Psoas muscle (tissue), 8 donors: ENCODE results near the gene LHFPL6. TPM values are rescaled to one million over a fixed set of nuclear protein-coding genes. Genes with fewer than 3 reads are reported as not detected.

Experiments
- ATAC-seq, 4 donors: fragments of 200-7000 bp; cut with Tn5 transposase; one replicate each; pipeline ENCODE4 v1.9.1; 2020; ENCODE audit warnings: moderate library complexity in 3 of 4, mild to moderate bottlenecking in 2 of 4
- DNase-seq, 2 donors: peaks; one replicate each; pipeline ENCODE4 v3.0.0-alpha.2; 2020
- H3K27ac ChIP-seq: fragments of 200-600 bp; one replicate; pipeline ENCODE4 v1.8.0; 2022
- H3K27me3 ChIP-seq, 3 donors: fragments of 200-600 bp in 1 of 3; one replicate each; pipeline versions ENCODE4 v1.6.1 to v1.8.0; 2013 to 2022; ENCODE audit warnings: low read length in 2 of 3, mild to moderate bottlenecking in 2 of 3, moderate library complexity in 1 of 3; ENCODE audit not compliant: insufficient read depth in 3 of 3
- H3K36me3 ChIP-seq, 2 donors: fragments of 200-600 bp in 1 of 2; one replicate each; pipeline versions ENCODE4 v1.6.1 to v1.8.0; 2013 to 2022; ENCODE audit warnings: low read depth in 1 of 2, mild to moderate bottlenecking in 1 of 2, moderate library complexity in 1 of 2; ENCODE audit not compliant: insufficient read depth in 1 of 2
- H3K4me1 ChIP-seq: fragments of 200-600 bp; one replicate; pipeline ENCODE4 v1.8.0; 2022
- H3K4me3 ChIP-seq: fragments of 200-600 bp; one replicate; pipeline ENCODE4 v1.8.0; 2022; ENCODE audit warnings: mild to moderate bottlenecking
- H3K9me3 ChIP-seq: fragments of 200-600 bp; one replicate; pipeline ENCODE4 v1.8.0; 2022
- WGBS, 3 donors: extraction: QIAGEN DNeasy Blood & Tissue Kit; methylation state at CpG; one replicate each; pipeline versions ENCODE4 v1.1.6 to v1.1.7; 2013; 5-methylcytosine and 5-hydroxymethylcytosine counted together
- intact Hi-C, 2 donors: fragments of 100-400 bp; cut with DNase I; formaldehyde crosslinking; loops; one replicate each; pipeline versions ENCODE4 v1.11.0 to v1.14.2; 2022
- polyA plus RNA-seq, 3 donors: library from polyadenylated mRNA; stranded (reverse); fragments of 200-250 nt; gene quantifications; one replicate each; pipeline ENCODE4 v1.2.3, GENCODE V29; 2013
- total RNA-seq, 4 donors: library from RNA; stranded (reverse); fragmentation: NEBNext Ultra II Directional in 2 of 4; extraction: Animal tissue kit (Norgen Biotek cat#: 25700) in 2 of 4; gene quantifications; one replicate each; pipeline versions ENCODE4 v1.2.1 to v1.2.4, GENCODE V29; 2021 to 2023
- TF ChIP-seq, protein P1 (sequence below): fragments of 200-600 bp; IDR thresholded peaks from one replicate; pipeline ENCODE4 v1.8.0; 2022; ENCODE audit warnings: antibody characterized with exemption
- donor health status: healthy with polysubstance abuse.
- donor health status: DM: no; HTN: no; CAD: no; lungs with moderate emphysema.
- donor health status: Bipolar disorder and iron deficiency.
- donor health status: healthy.
- donor health status: DM: yes; HTN: yes; CAD: no.
- donor health status: DM: no; HTN: no; CAD: no.
- donor health status: DM: no; HTN: no; CAD: no.
- donor health status: DM: yes; HTN: yes; CAD: no.

LHFPL6 gene
- total and polyA plus RNA-seq, 7 donors: 15.0 to 35.8 (median 17.3) TPM

DNA sequence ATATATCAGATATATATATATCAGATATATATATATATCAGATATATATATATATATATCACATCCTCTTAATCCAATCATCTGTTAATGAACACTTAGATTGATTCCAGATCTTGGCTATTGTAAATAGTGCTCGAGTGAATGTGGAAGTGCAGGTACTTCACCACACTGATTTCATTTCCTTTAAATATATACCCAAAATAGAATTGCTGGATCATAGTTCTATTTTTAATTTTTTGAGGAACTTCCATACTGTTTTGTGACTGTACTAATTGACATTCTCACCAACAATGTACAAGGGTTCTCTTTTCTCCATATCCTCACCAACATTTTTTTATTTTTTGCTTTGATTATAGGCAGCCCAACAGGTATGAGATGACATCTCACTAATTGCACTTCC, 287.2 kb downstream of the LHFPL6 start:
- Histone ChIP-seq H3K36me3 (no peaks in the 10 kb centered on the region), H3K4me1 (no peaks in the 10 kb centered on the region), H3K27me3 (no peaks in the 10 kb centered on the region), H3K4me3 (no peak overlapping the region), H3K9me3 (no peaks in the 10 kb centered on the region), H3K27ac (no peak overlapping the region)
- ATAC-seq: no peak
- WGBS, 3 donors: 67 to 81% (median 71%) methylated on average over 1 of the region's 1 CpG
- TF ChIP-seq, protein P1, sequence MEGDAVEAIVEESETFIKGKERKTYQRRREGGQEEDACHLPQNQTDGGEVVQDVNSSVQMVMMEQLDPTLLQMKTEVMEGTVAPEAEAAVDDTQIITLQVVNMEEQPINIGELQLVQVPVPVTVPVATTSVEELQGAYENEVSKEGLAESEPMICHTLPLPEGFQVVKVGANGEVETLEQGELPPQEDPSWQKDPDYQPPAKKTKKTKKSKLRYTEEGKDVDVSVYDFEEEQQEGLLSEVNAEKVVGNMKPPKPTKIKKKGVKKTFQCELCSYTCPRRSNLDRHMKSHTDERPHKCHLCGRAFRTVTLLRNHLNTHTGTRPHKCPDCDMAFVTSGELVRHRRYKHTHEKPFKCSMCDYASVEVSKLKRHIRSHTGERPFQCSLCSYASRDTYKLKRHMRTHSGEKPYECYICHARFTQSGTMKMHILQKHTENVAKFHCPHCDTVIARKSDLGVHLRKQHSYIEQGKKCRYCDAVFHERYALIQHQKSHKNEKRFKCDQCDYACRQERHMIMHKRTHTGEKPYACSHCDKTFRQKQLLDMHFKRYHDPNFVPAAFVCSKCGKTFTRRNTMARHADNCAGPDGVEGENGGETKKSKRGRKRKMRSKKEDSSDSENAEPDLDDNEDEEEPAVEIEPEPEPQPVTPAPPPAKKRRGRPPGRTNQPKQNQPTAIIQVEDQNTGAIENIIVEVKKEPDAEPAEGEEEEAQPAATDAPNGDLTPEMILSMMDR: no peak
- intact Hi-C loops: loop anchor here in 1 of 2 donors (10.0 kb wide), 1 partner anchor 1441 kb away; no protein-coding TSS in a partner anchor
- DNase-seq: no peak

DNA sequence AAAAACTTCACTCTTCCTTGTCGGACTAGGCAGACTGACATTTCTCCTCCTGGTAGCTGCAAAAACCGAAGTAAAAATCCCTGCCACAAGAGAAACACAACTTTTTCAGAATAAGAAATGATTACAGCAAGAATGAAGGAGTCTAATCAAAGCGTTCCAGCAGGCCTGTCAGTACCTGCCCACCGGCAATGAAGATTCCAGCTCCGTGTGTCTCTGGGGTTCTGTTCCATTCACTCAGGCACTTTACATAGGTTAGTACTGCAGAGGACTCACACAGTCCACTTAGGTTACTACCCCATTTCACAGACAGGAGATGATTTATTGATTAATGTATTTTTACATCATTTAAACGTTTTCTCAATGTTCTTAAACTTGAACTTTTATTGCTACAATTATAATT, 289.3 kb downstream of the LHFPL6 start:
- no peaks in the 10 kb centered on the region for H3K36me3 ChIP-seq
- no peak for DNase-seq
- no peaks in the 10 kb centered on the region for H3K9me3 ChIP-seq
- H3K27me3 ChIP-seq: no peaks in the 10 kb centered on the region
- TF ChIP-seq, protein P1: no peak
- WGBS, 3 donors: 79 to 84% (median 83%) methylated on average over 6 of the region's 6 CpGs
- no peak overlapping the region for H3K4me3 ChIP-seq
- no peak overlapping the region for H3K27ac ChIP-seq
- H3K4me1 ChIP-seq: no peaks in the 10 kb centered on the region
- intact Hi-C loops: loop anchor here in 1 of 2 donors (10.0 kb wide), 1 partner anchor 1439 kb away; no protein-coding TSS in a partner anchor
- ATAC-seq: no peak

DNA sequence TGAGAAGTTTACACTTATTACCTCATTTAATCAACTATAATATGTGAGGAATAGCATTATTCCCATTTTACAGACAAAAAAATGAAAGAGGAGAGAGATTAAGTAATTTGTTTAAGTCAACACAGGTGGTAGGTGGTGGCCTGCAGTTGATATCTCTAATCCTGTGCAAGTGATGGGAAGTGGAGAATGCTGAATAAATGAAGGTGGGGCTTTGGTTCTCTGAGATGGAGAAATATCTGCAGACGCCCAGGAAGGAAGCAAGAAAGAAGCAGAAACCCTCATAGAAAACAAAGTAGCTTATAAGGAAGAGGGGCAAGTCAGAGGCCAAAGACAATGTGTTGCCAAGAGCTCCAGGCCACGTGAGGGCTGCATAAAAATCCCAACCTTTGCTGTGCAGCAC, 290.4 kb downstream of the LHFPL6 start:
- WGBS, 3 donors: 63 to 86% (median 70%) methylated on average over 2 of the region's 2 CpGs
- TF ChIP-seq, protein P1: no peak
- Histone ChIP-seq H3K9me3 (no peaks in the 10 kb centered on the region), H3K4me1 (no peaks in the 10 kb centered on the region), H3K27me3 (no peaks in the 10 kb centered on the region), H3K36me3 (no peaks in the 10 kb centered on the region), H3K4me3 (no peak overlapping the region), H3K27ac (no peak overlapping the region)
- ATAC-seq (no peak), DNase-seq (no peak)
- intact Hi-C loops: loop anchor here in 1 of 2 donors (10.0 kb wide), 1 partner anchor 1438 kb away; no protein-coding TSS in a partner anchor

DNA sequence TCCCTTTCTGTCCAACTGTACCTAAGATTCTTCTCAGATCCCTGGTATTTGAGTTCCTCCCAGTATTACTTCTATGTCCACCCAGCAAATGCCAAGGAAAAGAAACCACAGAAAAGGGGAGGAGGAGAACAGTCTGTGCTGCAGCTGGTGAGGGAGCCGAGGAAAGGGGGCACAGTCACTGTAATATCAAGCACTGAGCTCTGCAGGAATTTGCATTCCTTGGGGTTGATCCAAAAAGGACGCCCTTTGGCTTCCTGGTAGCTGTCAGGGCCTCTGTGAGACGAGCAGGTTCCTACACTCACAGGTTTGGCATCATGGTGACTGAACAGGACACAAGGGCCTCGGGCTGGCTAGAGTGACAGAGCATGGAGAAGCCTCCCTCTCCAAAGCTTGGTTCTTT, 291.4 kb downstream of the LHFPL6 start:
- Histone ChIP-seq H3K27ac (no peak overlapping the region), H3K4me1 (no peaks in the 10 kb centered on the region), H3K36me3 (no peaks in the 10 kb centered on the region), H3K9me3 (no peaks in the 10 kb centered on the region), H3K4me3 (no peak overlapping the region), H3K27me3 (no peaks in the 10 kb centered on the region)
- intact Hi-C loops: loop anchor here in 1 of 2 donors (10.0 kb wide), 1 partner anchor 1437 kb away; no protein-coding TSS in a partner anchor
- ATAC-seq (no peak), DNase-seq (no peak)
- WGBS, 3 donors: 33 to 42% (median 35%) methylated on average over 4 of the region's 4 CpGs
- TF ChIP-seq, protein P1: no peak

DNA sequence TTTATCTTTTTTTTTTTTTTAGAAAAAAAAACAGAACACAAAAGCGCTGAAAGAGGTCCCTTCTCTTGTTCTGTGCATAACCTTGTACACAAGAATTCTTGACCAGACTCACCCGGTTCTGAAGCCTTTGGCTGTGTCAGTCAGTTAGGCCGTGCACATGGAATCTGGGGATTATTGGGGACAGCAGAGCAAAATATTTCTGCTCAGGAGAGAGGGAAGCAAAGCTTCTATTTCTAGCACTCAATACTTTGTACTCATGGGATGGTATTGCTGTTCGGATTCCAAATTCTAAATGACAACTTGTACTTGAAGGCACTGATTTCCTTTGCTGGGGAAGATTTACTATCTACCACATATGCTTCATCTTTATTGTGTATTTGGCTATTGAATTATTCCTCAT, 292.0 kb downstream of the LHFPL6 start:
- DNase-seq (no peak), ATAC-seq (no peak)
- 60 to 71% (median 64%) methylated on average over 4 of the region's 4 CpGs for WGBS, 3 donors
- no peaks in the 10 kb centered on the region for H3K27me3 ChIP-seq
- intact Hi-C loops: loop anchor here in 1 of 2 donors (10.0 kb wide), 1 partner anchor 1436 kb away; no protein-coding TSS in a partner anchor
- H3K27ac ChIP-seq: no peak overlapping the region
- TF ChIP-seq, protein P1: no peak
- no peaks in the 10 kb centered on the region for H3K4me1 ChIP-seq
- no peak overlapping the region for H3K4me3 ChIP-seq
- H3K9me3 ChIP-seq: no peaks in the 10 kb centered on the region
- H3K36me3 ChIP-seq: no peaks in the 10 kb centered on the region
